T-helper 1 cell treated with Interleukin-12 subunit alpha and Interleukin-12 subunit beta and Interleukin-4 antibody, amounts not matched to agents 30 μg/mL and 1 μg/mL, for 36 hours (primary cell): ENCODE data around the gene SERTM1.

Experiments
- H3K27ac Mint-ChIP-seq: one replicate; pipeline ENCODE4 v1.8.0; 2021; ENCODE audit warnings: mild to moderate bottlenecking, mixed read lengths
- H3K27me3 Mint-ChIP-seq: one replicate; pipeline ENCODE4 v1.8.0; 2021; ENCODE audit warnings: low read depth, mixed read lengths
- H3K36me3 Mint-ChIP-seq: one replicate; pipeline ENCODE4 v1.8.0; 2021; ENCODE audit warnings: low read depth, mixed read lengths
- H3K4me1 Mint-ChIP-seq: one replicate; pipeline ENCODE4 v1.8.0; 2021; ENCODE audit warnings: low read depth, mixed read lengths
- H3K4me3 Mint-ChIP-seq: one replicate; pipeline ENCODE4 v1.8.0; 2021; ENCODE audit warnings: mild to moderate bottlenecking, moderate library complexity, mixed read lengths
- H3K9me3 Mint-ChIP-seq: one replicate; pipeline ENCODE4 v1.8.0; 2021; ENCODE audit warnings: mixed read lengths

Gene SERTM1

DNA sequence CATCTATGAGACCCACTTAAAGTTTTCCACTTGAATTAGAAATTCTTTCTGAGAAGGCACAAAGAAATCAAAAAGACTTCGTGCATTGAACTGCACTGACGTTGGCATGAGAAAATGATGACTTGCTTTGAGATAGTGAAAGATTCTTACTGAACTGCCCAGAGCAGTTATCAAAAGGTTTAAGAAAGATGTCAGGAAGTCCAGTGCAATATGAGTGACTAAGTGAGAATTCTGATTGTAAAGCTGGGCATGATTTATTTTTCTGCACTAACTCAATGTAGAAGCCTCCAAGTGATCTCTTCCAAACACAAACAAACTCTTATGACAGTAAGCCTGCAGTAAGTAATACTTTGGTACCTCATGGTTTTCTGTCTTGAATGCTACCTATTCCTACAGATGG is 52.1 kb downstream of the SERTM1 start:
- no peak overlapping the region for H3K27ac Mint-ChIP-seq
- H3K9me3 Mint-ChIP-seq = no peaks in the 10 kb centered on the region
- no peak overlapping the region for H3K4me3 Mint-ChIP-seq
- peaks cover 8% of the 10 kb centered on the region for H3K27me3 Mint-ChIP-seq
- no peaks in the 10 kb centered on the region for H3K4me1 Mint-ChIP-seq
- no peaks in the 10 kb centered on the region for H3K36me3 Mint-ChIP-seq

DNA sequence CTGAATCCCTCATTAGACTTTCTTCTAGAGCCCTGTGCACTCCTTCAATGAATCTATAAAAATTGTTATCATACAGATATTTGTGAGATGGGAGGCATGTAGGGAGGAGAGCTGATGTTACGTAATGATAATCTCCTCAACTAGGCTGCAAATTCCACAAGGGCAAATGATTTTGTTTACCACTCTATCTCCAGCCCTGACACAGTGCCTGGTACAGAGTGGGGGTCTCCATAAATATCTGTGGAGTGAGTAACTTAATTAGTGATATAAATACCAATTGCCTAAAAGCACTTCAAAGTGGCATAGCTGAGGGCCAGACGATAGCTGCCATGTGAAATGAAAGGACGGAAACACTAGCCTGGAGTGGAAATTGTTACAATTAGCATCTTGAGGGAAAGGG is 54.2 kb downstream of the SERTM1 start:
- H3K9me3 Mint-ChIP-seq = no peaks in the 10 kb centered on the region

DNA sequence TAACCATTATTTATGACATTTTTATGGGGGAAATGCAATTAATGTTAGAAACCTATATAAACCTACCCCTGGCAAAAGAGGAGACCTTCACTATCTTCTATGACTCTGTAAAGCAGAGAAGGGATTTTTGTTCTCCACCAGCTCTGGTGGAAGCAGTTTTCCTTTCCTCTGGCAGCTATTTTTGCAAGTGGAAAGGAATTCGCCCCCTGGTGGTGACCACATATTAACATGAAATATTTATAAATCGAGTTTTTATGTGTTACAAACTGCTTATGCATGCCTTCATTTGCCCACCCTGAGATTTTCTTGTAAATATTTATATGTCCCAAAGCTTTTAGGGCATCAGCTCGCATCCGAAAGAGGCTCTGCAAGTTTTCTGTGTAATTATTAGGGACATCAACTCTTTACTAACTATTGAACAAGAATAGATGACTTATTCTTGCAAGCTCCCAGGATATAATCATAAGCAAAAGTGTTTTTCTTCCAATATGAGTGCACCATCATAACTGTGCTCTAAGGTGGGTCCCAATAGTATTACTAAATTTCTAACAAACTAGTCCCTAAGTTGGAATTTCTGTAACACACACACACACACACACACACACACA is 62.4 kb downstream of the SERTM1 start:
- Mint-ChIP-seq H3K4me1 (no peaks in the 10 kb centered on the region), H3K36me3 (no peaks in the 10 kb centered on the region), H3K9me3 (no peaks in the 10 kb centered on the region), H3K27me3 (no peaks in the 10 kb centered on the region), H3K27ac (no peak overlapping the region), H3K4me3 (no peak overlapping the region)

More for the DNA sequence above, 54.2 kb downstream of the SERTM1 start:
- Mint-ChIP-seq H3K27me3 (peaks cover 4% of the 10 kb centered on the region), H3K36me3 (no peaks in the 10 kb centered on the region), H3K4me1 (no peaks in the 10 kb centered on the region), H3K4me3 (no peak overlapping the region), H3K27ac (no peak overlapping the region)

DNA sequence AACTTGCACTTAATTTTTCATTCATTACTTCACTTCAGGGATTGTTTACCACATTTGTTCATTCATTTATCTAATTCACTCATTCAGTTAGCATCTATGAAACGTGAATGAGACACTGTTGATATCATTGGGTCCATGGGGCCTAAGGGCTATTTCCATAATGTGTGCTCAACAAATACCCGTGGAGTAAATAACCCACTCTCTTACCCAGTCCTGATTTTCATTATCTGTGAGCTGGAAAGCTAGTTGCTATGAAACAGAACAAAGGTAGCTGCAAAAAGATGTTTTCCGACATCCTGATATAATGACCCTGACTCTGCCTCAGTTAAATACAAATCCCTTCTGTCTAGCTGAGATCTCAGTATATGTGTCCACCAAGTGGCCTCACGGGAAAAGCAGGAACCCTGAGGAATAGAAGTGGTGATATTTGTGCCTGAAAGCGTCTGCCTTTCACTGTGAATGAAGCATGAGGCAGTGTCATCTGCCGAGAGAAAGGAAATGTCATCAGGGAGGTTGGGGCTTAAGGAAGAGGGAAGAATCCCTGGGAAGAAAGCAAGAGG is 63.8 kb downstream of the SERTM1 start:
- Mint-ChIP-seq H3K36me3 (no peaks in the 10 kb centered on the region), H3K9me3 (peaks cover 5% of the 10 kb centered on the region), H3K27ac (no peak overlapping the region), H3K4me3 (no peak overlapping the region), H3K4me1 (no peaks in the 10 kb centered on the region), H3K27me3 (no peaks in the 10 kb centered on the region)

DNA sequence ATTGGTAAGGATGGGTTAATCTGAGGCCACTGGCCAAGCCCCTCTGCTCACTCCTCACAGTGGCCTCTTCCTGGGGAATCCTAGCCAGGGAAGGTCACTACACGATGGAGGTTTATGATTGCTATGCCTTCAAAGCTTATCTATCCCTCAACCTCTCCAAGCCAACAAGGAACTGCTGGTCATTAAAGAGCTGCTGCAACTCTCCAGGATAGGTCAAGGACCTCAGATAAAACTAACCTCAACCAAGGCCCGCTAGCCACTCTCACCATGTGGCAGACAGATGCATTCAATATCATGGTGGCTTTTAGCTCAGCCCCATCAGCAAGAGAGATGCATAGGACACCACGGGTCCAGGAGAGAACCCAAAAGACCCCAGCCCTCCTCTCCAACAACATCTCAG is 71.6 kb downstream of the SERTM1 start:
- Mint-ChIP-seq H3K9me3 (peaks cover 5% of the 10 kb centered on the region), H3K4me1 (no peaks in the 10 kb centered on the region), H3K4me3 (no peak overlapping the region), H3K36me3 (no peaks in the 10 kb centered on the region), H3K27me3 (peaks cover 4% of the 10 kb centered on the region), H3K27ac (no peak overlapping the region)

DNA sequence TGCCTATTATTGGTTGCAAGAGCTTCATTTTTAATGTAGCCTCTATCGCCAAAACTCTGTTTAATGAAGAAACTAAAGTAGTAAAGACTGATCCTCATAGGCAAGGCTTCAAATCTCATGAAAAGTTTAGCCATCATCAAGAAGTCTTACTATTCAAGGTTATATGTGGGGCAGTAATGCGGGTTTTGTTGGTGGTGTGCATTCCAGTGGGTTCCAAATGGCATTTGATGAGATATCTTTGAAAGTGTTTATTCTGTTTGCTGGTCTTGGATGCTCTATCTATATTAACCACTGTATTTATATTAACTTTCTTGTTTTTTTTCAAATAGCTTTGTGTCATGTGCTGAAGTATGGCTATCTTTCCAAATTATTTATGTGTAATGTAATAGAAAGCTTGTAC is 72.2 kb downstream of the SERTM1 start:
- H3K27me3 Mint-ChIP-seq = peaks cover 4% of the 10 kb centered on the region
- no peaks in the 10 kb centered on the region for H3K4me1 Mint-ChIP-seq
- H3K36me3 Mint-ChIP-seq = no peaks in the 10 kb centered on the region
- no peak overlapping the region for H3K4me3 Mint-ChIP-seq
- peaks cover 5% of the 10 kb centered on the region for H3K9me3 Mint-ChIP-seq
- no peak overlapping the region for H3K27ac Mint-ChIP-seq
